Measurements from ENCODE around the gene VPREB3.

VPREB3 gene

DNA sequence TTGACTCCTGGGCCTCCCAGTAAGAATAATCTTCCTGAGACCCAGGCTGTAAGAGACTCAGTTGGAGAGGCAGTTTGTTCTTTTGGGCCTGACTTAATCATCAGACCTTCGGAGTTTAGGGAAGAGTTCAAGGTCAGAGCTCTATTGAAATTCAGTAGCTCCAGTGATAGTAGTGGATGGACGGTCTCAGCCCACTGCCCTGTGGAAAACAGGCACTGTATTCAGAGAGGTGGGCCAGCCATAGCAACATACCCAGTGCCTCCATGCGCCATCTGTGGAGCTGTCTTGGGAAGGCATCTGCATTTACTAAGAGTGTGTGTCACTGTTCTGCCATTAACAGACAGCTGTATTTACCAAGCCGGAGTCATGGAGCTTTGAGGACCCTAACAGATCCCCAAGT, 35.4 kb upstream of the VPREB3 start:
- Histone ChIP-seq H3K27ac (ENCODE audit: low read depth, low read length) (no peak overlapping the region), H2AFZ (ENCODE audit: low read depth, low read length, severe bottlenecking) (no peak overlapping the region), H3K79me2 (ENCODE audit: insufficient read depth, low read length) (peaks cover 56% of the 10 kb centered on the region), H3K9me3 (ENCODE audit: insufficient read depth, low read length) (no peaks in the 10 kb centered on the region), H3K9me2 (replicated peaks; ENCODE audit: insufficient read depth, low read length) (no peaks in the 10 kb centered on the region), H3K36me3 (ENCODE audit: low read length) (peaks cover 4% of the 10 kb centered on the region; the same call in 1 of the 2 replicates), H3K4me2 (ENCODE audit: low read depth, low read length, poor library complexity, severe bottlenecking) (no peak overlapping the region), H3K9ac (ENCODE audit: low read length) (no peak overlapping the region), H3F3A (ENCODE audit: insufficient read depth) (peaks cover 2% of the 10 kb centered on the region; the same call in 1 of the 2 replicates), H3K27me3 (ENCODE audit: low read length) (no peaks in the 10 kb centered on the region), H3K4me3 (ENCODE audit: insufficient read depth, low read length, poor library complexity, severe bottlenecking) (no peak overlapping the region), H4K20me1 (ENCODE audit: low read depth, low read length) (peaks cover 6% of the 10 kb centered on the region; the same call in 1 of the 2 replicates)
- TF ChIP-seq, protein P1, sequence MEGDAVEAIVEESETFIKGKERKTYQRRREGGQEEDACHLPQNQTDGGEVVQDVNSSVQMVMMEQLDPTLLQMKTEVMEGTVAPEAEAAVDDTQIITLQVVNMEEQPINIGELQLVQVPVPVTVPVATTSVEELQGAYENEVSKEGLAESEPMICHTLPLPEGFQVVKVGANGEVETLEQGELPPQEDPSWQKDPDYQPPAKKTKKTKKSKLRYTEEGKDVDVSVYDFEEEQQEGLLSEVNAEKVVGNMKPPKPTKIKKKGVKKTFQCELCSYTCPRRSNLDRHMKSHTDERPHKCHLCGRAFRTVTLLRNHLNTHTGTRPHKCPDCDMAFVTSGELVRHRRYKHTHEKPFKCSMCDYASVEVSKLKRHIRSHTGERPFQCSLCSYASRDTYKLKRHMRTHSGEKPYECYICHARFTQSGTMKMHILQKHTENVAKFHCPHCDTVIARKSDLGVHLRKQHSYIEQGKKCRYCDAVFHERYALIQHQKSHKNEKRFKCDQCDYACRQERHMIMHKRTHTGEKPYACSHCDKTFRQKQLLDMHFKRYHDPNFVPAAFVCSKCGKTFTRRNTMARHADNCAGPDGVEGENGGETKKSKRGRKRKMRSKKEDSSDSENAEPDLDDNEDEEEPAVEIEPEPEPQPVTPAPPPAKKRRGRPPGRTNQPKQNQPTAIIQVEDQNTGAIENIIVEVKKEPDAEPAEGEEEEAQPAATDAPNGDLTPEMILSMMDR (IDR thresholded peaks at IDR 0.05; ENCODE audit: insufficient read depth, low read length, poor library complexity, severe bottlenecking) = no peak
- no peak for TF ChIP-seq EZH2phosphoT487 (conservative IDR thresholded peaks at IDR 0.05; ENCODE audit: low read length)

DNA sequence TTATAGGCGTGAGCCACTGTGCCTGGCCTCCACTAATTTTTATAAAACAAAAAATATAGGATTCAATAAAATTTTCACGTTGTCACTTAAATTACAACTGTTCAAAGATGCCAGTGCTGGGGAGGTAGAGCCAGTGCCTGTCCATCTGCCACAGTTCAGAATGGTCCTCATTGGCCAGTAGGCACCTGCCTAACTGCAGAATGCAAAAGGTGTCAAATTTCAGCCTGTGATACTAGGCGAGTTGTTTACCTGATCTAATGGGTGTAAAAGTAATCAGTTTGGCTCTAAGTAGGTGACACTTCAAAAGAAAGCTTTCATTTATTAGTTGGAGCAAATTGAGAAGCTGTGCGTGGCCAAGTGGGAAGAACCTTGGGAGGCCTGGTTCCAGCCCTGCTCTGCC, 34.9 kb upstream of the VPREB3 start:
- no peak overlapping the region for H3K4me2 ChIP-seq (ENCODE audit: low read depth, low read length, poor library complexity, severe bottlenecking)
- peaks cover 1% of the 10 kb centered on the region; the same call in 1 of the 2 replicates for H3K36me3 ChIP-seq (ENCODE audit: low read length)
- H3K27ac ChIP-seq (ENCODE audit: low read depth, low read length) = no peak overlapping the region
- H3K9me3 ChIP-seq (ENCODE audit: insufficient read depth, low read length) = no peaks in the 10 kb centered on the region
- no peak overlapping the region for H2AFZ ChIP-seq (ENCODE audit: low read depth, low read length, severe bottlenecking)
- H3K9ac ChIP-seq (ENCODE audit: low read length) = no peak overlapping the region
- no peaks in the 10 kb centered on the region for H3K9me2 ChIP-seq (replicated peaks; ENCODE audit: insufficient read depth, low read length)
- peaks cover 6% of the 10 kb centered on the region; the same call in 1 of the 2 replicates for H4K20me1 ChIP-seq (ENCODE audit: low read depth, low read length)
- no peaks in the 10 kb centered on the region; the same call in 1 of the 2 replicates for H3F3A ChIP-seq (ENCODE audit: insufficient read depth)
- no peak overlapping the region for H3K4me3 ChIP-seq (ENCODE audit: insufficient read depth, low read length, poor library complexity, severe bottlenecking)
- H3K27me3 ChIP-seq (ENCODE audit: low read length) = no peaks in the 10 kb centered on the region
- TF ChIP-seq, protein P1 (IDR thresholded peaks at IDR 0.05; ENCODE audit: insufficient read depth, low read length, poor library complexity, severe bottlenecking) = no peak
- no peak for TF ChIP-seq EZH2phosphoT487 (conservative IDR thresholded peaks at IDR 0.05; ENCODE audit: low read length)
- peaks cover 56% of the 10 kb centered on the region for H3K79me2 ChIP-seq (ENCODE audit: insufficient read depth, low read length)

DNA sequence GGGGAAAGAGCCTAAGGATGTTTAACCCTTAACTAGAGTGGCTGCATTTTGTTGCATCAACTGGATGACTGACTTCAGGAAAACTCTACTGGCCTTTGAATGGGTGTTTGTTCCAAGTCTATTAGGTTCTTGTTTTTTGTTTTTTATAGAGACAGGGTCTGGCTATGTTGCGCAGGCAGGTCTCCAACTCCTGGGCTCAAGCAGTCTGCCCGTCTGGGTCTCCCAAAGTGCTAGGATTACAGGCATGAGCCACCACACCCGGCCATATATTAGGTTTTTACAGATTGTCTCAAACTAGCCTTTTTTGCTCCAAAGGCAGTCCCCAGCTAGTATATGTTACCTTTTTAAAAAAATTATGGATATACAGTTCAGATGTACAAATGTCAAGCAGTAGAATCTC, 33.7 kb upstream of the VPREB3 start:
- H3K9me3 ChIP-seq (ENCODE audit: insufficient read depth, low read length) = no peaks in the 10 kb centered on the region
- no peaks in the 10 kb centered on the region for H3K9me2 ChIP-seq (replicated peaks; ENCODE audit: insufficient read depth, low read length)
- H2AFZ ChIP-seq (ENCODE audit: low read depth, low read length, severe bottlenecking) = no peak overlapping the region
- H3F3A ChIP-seq (ENCODE audit: insufficient read depth) = no peaks in the 10 kb centered on the region; the same call in 1 of the 2 replicates
- H3K27ac ChIP-seq (ENCODE audit: low read depth, low read length) = peak overlapping the region; percentile 93; the same call in 1 of the 2 replicates
- peaks cover 56% of the 10 kb centered on the region for H3K79me2 ChIP-seq (ENCODE audit: insufficient read depth, low read length)
- no peaks in the 10 kb centered on the region for H3K27me3 ChIP-seq (ENCODE audit: low read length)
- TF ChIP-seq EZH2phosphoT487 (conservative IDR thresholded peaks at IDR 0.05; ENCODE audit: low read length) = no peak
- TF ChIP-seq, protein P1 (IDR thresholded peaks at IDR 0.05; ENCODE audit: insufficient read depth, low read length, poor library complexity, severe bottlenecking) = no peak
- H3K4me3 ChIP-seq (ENCODE audit: insufficient read depth, low read length, poor library complexity, severe bottlenecking) = peak overlapping the region; percentile 81
- H4K20me1 ChIP-seq (ENCODE audit: low read depth, low read length) = peaks cover 6% of the 10 kb centered on the region; the same call in 1 of the 2 replicates
- no peaks in the 10 kb centered on the region for H3K36me3 ChIP-seq (ENCODE audit: low read length)
- H3K9ac ChIP-seq (ENCODE audit: low read length) = peak overlapping the region; percentile 96
- H3K4me2 ChIP-seq (ENCODE audit: low read depth, low read length, poor library complexity, severe bottlenecking) = peak overlapping the region; percentile 84
